Measurements from ENCODE around the gene DIP2C.
"Not testable (repeated sequence)": the region's sequence is repeated elsewhere in the genome, so short reads cannot be mapped to it uniquely, and the experiment has no call there.

DIP2C gene

DNA sequence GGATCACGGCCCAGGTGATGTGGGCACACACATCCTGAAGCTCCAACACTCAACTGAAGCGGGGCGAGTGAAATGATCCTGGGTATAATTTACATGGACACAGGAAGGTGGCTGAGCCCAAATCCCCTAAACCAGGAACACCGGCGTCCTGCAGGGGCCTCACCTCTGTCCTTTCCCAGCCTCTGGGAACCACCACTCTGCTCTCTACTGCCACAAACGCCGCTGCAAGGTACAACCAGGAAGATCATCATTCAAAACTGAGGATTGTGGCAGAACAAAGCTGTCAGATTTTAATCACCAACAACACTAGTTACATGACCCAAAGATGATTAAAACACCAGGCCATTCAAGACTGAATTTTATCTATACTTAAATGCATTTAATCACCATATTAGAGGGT lies 104.0 kb downstream of the DIP2C start:
- no peak overlapping the region for H3K9ac ChIP-seq (ENCODE audit: low read length)
- no peak overlapping the region for H2BK120ac ChIP-seq (ENCODE audit: low read depth, low read length)
- H3K4ac ChIP-seq (ENCODE audit: low read depth, low read length) = no peak overlapping the region
- H4K8ac ChIP-seq (ENCODE audit: low read depth, low read length) = no peak overlapping the region
- no peak overlapping the region for H3K4me2 ChIP-seq (ENCODE audit: low read length)
- H2BK5ac ChIP-seq (ENCODE audit: low read length) = no peak overlapping the region
- H4K5ac ChIP-seq (ENCODE audit: low read length) = no peak overlapping the region
- H3K56ac ChIP-seq (ENCODE audit: low read length) = no peak overlapping the region
- no peaks in the 10 kb centered on the region for H3K27me3 ChIP-seq (ENCODE audit: insufficient read depth, low read length, poor library complexity)
- H3K4me1 ChIP-seq (ENCODE audit: control insufficient read depth, low read depth, low read length) = no peaks in the 10 kb centered on the region
- no peaks in the 10 kb centered on the region for H3K79me2 ChIP-seq (ENCODE audit: control insufficient read depth, insufficient read depth, low read length)
- DNase-seq = peak; percentile 44
- no peak overlapping the region for H3K18ac ChIP-seq (ENCODE audit: low read length)
- H3K27ac ChIP-seq (ENCODE audit: low read depth, low read length) = no peak overlapping the region
- peaks cover 6% of the 10 kb centered on the region for H3K79me1 ChIP-seq (ENCODE audit: low read length)
- no peaks in the 10 kb centered on the region for H3K36me3 ChIP-seq (ENCODE audit: control insufficient read depth, insufficient read depth, low read length)
- H2BK15ac ChIP-seq (replicated peaks; ENCODE audit: low read depth) = no peak overlapping the region
- H3K4me3 ChIP-seq (ENCODE audit: low read length) = no peak overlapping the region
- WGBS (ENCODE audit: extremely low coverage, insufficient coverage, low lambda C conversion rate) = no CpG with 5 or more reads among the region's 7 CpGs
- no peak overlapping the region for H2AK5ac ChIP-seq (ENCODE audit: low read length)
- H3K23ac ChIP-seq (ENCODE audit: low read length) = no peak overlapping the region

DNA sequence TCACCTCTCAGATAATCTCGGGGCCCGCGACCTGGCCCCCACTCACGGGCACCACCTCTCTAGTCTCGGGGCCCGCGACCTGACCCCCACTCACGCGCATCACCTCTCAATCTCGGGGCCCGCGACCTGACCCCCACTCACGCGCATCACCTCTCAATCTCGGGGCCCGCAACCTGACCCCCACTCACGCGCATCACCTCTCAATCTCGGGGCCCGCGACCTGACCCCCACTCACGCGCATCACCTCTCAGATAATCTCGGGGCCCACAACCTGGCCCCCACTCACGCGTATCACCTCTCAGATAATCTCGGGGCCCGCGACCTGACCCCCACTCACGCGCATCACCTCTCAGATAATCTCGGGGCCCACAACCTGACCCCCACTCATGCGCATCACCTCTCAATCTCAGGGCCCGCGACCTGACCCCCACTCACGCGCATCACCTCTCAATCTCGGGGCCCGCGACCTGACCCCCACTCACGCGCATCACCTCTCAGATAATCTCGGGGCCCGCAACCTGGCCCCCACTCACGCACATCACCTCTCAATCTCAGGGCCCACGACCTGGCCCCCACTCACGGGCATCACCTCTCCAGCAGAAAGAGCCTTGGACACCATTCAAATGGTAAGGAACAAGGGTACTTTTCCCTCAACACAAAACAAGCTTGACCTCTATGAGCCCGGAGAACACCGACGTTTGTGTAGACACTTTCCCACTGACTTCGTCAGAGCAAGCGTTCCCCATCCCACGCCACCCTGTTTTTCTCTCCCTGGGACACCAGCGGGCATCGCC lies 104.8 kb downstream of the DIP2C start:
- not testable (repeated sequence) for H3K18ac ChIP-seq (ENCODE audit: low read length); DNase-seq; H2BK15ac ChIP-seq (replicated peaks; ENCODE audit: low read depth); H3K36me3 ChIP-seq (ENCODE audit: control insufficient read depth, insufficient read depth, low read length); H3K9ac ChIP-seq (ENCODE audit: low read length); H2BK5ac ChIP-seq (ENCODE audit: low read length); H4K5ac ChIP-seq (ENCODE audit: low read length); H3K79me2 ChIP-seq (ENCODE audit: control insufficient read depth, insufficient read depth, low read length); H3K4ac ChIP-seq (ENCODE audit: low read depth, low read length); H2BK120ac ChIP-seq (ENCODE audit: low read depth, low read length); H3K27me3 ChIP-seq (ENCODE audit: insufficient read depth, low read length, poor library complexity); H3K56ac ChIP-seq (ENCODE audit: low read length); H3K4me3 ChIP-seq (ENCODE audit: low read length); H3K79me1 ChIP-seq (ENCODE audit: low read length); H4K8ac ChIP-seq (ENCODE audit: low read depth, low read length); H2AK5ac ChIP-seq (ENCODE audit: low read length); H3K4me2 ChIP-seq (ENCODE audit: low read length); H3K27ac ChIP-seq (ENCODE audit: low read depth, low read length); H3K4me1 ChIP-seq (ENCODE audit: control insufficient read depth, low read depth, low read length)
- peak overlapping the region; percentile 66 for H3K23ac ChIP-seq (ENCODE audit: low read length)
- no CpG with 5 or more reads among the region's 55 CpGs for WGBS (ENCODE audit: extremely low coverage, insufficient coverage, low lambda C conversion rate)

DNA sequence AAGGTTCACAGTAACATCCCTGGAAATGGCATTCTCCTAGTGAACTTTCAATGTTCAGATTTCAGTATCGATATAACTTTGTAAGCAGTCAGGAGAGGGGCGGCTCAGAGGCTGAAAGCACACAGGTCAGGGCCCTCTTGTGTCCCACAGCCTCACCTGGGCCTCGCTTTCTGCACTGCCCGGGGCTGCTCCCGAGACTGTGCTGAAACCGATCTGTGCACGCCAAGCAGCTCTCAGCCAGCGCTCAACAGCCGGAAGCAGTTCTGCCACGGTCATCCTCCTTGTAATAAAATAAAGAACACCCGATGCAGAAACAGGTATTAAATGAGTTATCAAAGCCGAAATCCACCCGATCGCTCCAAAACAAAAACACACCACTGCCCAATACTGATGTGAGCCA lies 106.0 kb downstream of the DIP2C start:
- no peak overlapping the region for H4K5ac ChIP-seq (ENCODE audit: low read length)
- no peak overlapping the region for H3K4me2 ChIP-seq (ENCODE audit: low read length)
- WGBS (ENCODE audit: extremely low coverage, insufficient coverage, low lambda C conversion rate) = no CpG with 5 or more reads among the region's 14 CpGs
- H3K36me3 ChIP-seq (ENCODE audit: control insufficient read depth, insufficient read depth, low read length) = no peaks in the 10 kb centered on the region
- H3K4me1 ChIP-seq (ENCODE audit: control insufficient read depth, low read depth, low read length) = no peaks in the 10 kb centered on the region
- no peak overlapping the region for H3K23ac ChIP-seq (ENCODE audit: low read length)
- H3K79me2 ChIP-seq (ENCODE audit: control insufficient read depth, insufficient read depth, low read length) = no peaks in the 10 kb centered on the region
- H2BK120ac ChIP-seq (ENCODE audit: low read depth, low read length) = no peak overlapping the region
- H3K79me1 ChIP-seq (ENCODE audit: low read length) = peaks cover 14% of the 10 kb centered on the region
- no peak overlapping the region for H3K4me3 ChIP-seq (ENCODE audit: low read length)
- H2BK5ac ChIP-seq (ENCODE audit: low read length) = no peak overlapping the region
- no peaks in the 10 kb centered on the region for H3K27me3 ChIP-seq (ENCODE audit: insufficient read depth, low read length, poor library complexity)
- H3K56ac ChIP-seq (ENCODE audit: low read length) = no peak overlapping the region
- no peak overlapping the region for H4K8ac ChIP-seq (ENCODE audit: low read depth, low read length)
- H2AK5ac ChIP-seq (ENCODE audit: low read length) = no peak overlapping the region
- no peak overlapping the region for H2BK15ac ChIP-seq (replicated peaks; ENCODE audit: low read depth)
- H3K4ac ChIP-seq (ENCODE audit: low read depth, low read length) = no peak overlapping the region
- H3K9ac ChIP-seq (ENCODE audit: low read length) = no peak overlapping the region
- H3K27ac ChIP-seq (ENCODE audit: low read depth, low read length) = no peak overlapping the region
- no peak for DNase-seq
- no peak overlapping the region for H3K18ac ChIP-seq (ENCODE audit: low read length)

DNA sequence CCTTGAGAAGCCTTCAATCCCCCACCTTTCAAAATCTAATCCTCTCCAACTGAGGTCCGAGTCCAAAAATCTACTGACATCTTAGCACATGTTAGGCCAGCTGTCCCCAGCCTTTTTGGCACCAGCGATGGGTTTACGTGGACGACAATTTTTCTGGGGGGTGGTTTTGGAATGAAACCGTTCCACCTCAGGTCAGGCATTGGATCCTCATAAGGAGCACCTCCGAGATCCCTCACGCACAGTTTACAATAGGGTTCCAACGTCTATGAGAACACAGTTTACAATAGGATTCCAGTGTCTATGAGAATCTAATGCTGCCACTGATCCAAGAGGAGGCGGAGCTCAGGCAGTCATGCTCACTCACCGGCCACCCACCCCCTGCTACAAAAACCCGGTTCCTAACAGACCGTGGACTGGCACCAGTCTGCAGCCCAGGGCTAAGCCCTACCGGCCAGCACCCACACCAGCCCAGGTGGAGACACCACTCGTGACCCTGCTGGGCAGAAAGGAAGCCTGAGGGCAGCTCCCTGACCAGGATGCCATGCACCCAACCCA lies 107.6 kb downstream of the DIP2C start:
- Histone ChIP-seq H3K23ac (ENCODE audit: low read length) (no peak overlapping the region), H3K4me2 (ENCODE audit: low read length) (no peak overlapping the region), H3K56ac (ENCODE audit: low read length) (no peak overlapping the region), H2BK5ac (ENCODE audit: low read length) (no peak overlapping the region), H2AK5ac (ENCODE audit: low read length) (no peak overlapping the region), H4K5ac (ENCODE audit: low read length) (no peak overlapping the region), H3K36me3 (ENCODE audit: control insufficient read depth, insufficient read depth, low read length) (no peaks in the 10 kb centered on the region), H2BK120ac (ENCODE audit: low read depth, low read length) (no peak overlapping the region), H3K18ac (ENCODE audit: low read length) (no peak overlapping the region), H3K27ac (ENCODE audit: low read depth, low read length) (no peak overlapping the region), H4K8ac (ENCODE audit: low read depth, low read length) (no peak overlapping the region), H3K79me2 (ENCODE audit: control insufficient read depth, insufficient read depth, low read length) (no peaks in the 10 kb centered on the region), H3K4me3 (ENCODE audit: low read length) (no peak overlapping the region), H3K79me1 (ENCODE audit: low read length) (peaks cover 14% of the 10 kb centered on the region), H3K4ac (ENCODE audit: low read depth, low read length) (no peak overlapping the region), H3K4me1 (ENCODE audit: control insufficient read depth, low read depth, low read length) (no peaks in the 10 kb centered on the region), H3K27me3 (ENCODE audit: insufficient read depth, low read length, poor library complexity) (no peaks in the 10 kb centered on the region), H2BK15ac (replicated peaks; ENCODE audit: low read depth) (no peak overlapping the region), H3K9ac (ENCODE audit: low read length) (no peak overlapping the region)
- DNase-seq = no peak
- WGBS (ENCODE audit: extremely low coverage, insufficient coverage, low lambda C conversion rate) = no CpG with 5 or more reads among the region's 14 CpGs

DNA sequence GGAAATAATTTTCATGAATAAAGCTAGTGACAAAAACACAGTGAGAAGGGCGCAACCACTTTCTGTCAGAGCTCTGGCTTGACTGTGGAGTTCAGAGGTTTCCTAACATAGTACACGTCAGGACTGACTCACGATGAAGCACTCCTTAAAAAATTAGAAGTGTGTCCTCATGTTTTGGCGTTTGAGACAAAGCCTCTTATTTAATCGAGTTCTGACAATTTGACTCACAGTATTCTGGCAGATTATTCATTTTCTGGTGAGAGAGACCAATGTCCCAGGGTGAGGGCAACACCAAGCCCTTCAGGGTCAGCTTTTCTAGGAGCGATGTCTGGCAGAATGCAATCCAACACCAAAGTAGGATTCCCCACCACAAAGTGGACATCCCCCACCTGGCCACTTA lies 108.7 kb downstream of the DIP2C start:
- WGBS (ENCODE audit: extremely low coverage, insufficient coverage, low lambda C conversion rate) = no CpG with 5 or more reads among the region's 6 CpGs
- no peak overlapping the region for H3K56ac ChIP-seq (ENCODE audit: low read length)

DNA sequence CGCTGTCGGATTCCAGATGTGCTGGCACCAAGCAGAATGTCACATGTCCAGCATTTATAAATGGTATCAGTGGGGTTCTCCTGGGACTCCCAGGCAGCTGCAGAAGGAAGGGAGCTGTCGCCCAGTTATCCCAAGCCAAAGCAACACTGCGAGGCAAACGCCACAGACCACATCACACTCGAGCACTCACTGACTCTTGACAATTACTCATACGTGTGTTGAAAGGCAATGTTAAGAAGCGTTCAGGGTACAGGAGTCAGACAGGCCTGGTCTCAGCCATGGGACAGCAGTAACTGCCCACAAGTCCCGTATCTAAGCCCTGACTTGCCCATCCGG lies 113.4 kb downstream of the DIP2C start:
- no peak overlapping the region for H4K8ac ChIP-seq (ENCODE audit: low read depth, low read length)
- no peaks in the 10 kb centered on the region for H3K4me1 ChIP-seq (ENCODE audit: control insufficient read depth, low read depth, low read length)
- no peak overlapping the region for H2BK15ac ChIP-seq (replicated peaks; ENCODE audit: low read depth)
- H3K36me3 ChIP-seq (ENCODE audit: control insufficient read depth, insufficient read depth, low read length) = no peaks in the 10 kb centered on the region
- no peak overlapping the region for H2BK120ac ChIP-seq (ENCODE audit: low read depth, low read length)
- H4K5ac ChIP-seq (ENCODE audit: low read length) = no peak overlapping the region
- no peak for DNase-seq
- no peaks in the 10 kb centered on the region for H3K79me2 ChIP-seq (ENCODE audit: control insufficient read depth, insufficient read depth, low read length)
- no peak overlapping the region for H3K23ac ChIP-seq (ENCODE audit: low read length)
- no peak overlapping the region for H3K4me2 ChIP-seq (ENCODE audit: low read length)
- no peaks in the 10 kb centered on the region for H3K27me3 ChIP-seq (ENCODE audit: insufficient read depth, low read length, poor library complexity)
- no peak overlapping the region for H3K27ac ChIP-seq (ENCODE audit: low read depth, low read length)
- no peak overlapping the region for H2AK5ac ChIP-seq (ENCODE audit: low read length)
- H2BK5ac ChIP-seq (ENCODE audit: low read length) = no peak overlapping the region
- no CpG with 5 or more reads among the region's 10 CpGs for WGBS (ENCODE audit: extremely low coverage, insufficient coverage, low lambda C conversion rate)
- H3K4ac ChIP-seq (ENCODE audit: low read depth, low read length) = no peak overlapping the region
- H3K56ac ChIP-seq (ENCODE audit: low read length) = no peak overlapping the region
- H3K18ac ChIP-seq (ENCODE audit: low read length) = no peak overlapping the region
- H3K4me3 ChIP-seq (ENCODE audit: low read length) = no peak overlapping the region
- H3K9ac ChIP-seq (ENCODE audit: low read length) = no peak overlapping the region
- H3K79me1 ChIP-seq (ENCODE audit: low read length) = peaks cover 11% of the 10 kb centered on the region

More for the DNA sequence above, 108.7 kb downstream of the DIP2C start:
- H3K4ac ChIP-seq (ENCODE audit: low read depth, low read length) = no peak overlapping the region
- no peaks in the 10 kb centered on the region for H3K27me3 ChIP-seq (ENCODE audit: insufficient read depth, low read length, poor library complexity)
- H3K23ac ChIP-seq (ENCODE audit: low read length) = no peak overlapping the region
- no peak overlapping the region for H3K9ac ChIP-seq (ENCODE audit: low read length)
- H2BK15ac ChIP-seq (replicated peaks; ENCODE audit: low read depth) = no peak overlapping the region
- H3K18ac ChIP-seq (ENCODE audit: low read length) = no peak overlapping the region
- H3K4me1 ChIP-seq (ENCODE audit: control insufficient read depth, low read depth, low read length) = no peaks in the 10 kb centered on the region
- H3K79me1 ChIP-seq (ENCODE audit: low read length) = peaks cover 14% of the 10 kb centered on the region
- no peak for DNase-seq
- no peak overlapping the region for H4K5ac ChIP-seq (ENCODE audit: low read length)
- H3K4me3 ChIP-seq (ENCODE audit: low read length) = no peak overlapping the region
- no peaks in the 10 kb centered on the region for H3K79me2 ChIP-seq (ENCODE audit: control insufficient read depth, insufficient read depth, low read length)
- no peak overlapping the region for H2AK5ac ChIP-seq (ENCODE audit: low read length)
- no peak overlapping the region for H2BK5ac ChIP-seq (ENCODE audit: low read length)
- no peaks in the 10 kb centered on the region for H3K36me3 ChIP-seq (ENCODE audit: control insufficient read depth, insufficient read depth, low read length)
- no peak overlapping the region for H3K27ac ChIP-seq (ENCODE audit: low read depth, low read length)
- no peak overlapping the region for H2BK120ac ChIP-seq (ENCODE audit: low read depth, low read length)
- no peak overlapping the region for H3K4me2 ChIP-seq (ENCODE audit: low read length)
- no peak overlapping the region for H4K8ac ChIP-seq (ENCODE audit: low read depth, low read length)
